ENCODE data around the gene SSRP1.

DNA sequence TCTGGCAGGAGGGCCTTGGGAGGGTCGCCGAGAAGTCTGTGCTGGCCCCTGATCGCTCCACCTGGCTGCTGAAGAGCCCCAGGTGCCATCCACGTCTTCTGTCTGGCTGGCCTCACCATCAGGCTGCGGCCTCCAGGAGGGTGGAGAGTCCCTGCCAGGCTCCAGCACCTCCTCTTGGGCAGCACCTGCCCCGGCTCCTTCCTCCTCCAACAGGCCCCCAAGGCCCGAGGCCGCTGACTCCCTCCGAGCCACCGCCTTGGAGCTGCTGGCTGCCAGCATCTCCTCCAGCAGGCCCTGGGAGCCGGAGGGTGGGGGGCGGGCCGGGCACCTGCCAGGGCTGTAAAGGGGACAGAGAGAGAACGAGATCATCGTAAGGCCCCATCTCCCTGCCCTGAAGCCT is 33.2 kb downstream of the SSRP1 start:
- no peak for TF ChIP-seq EZH2 (IDR thresholded peaks at IDR 0.05)
- no peak for TF ChIP-seq POLR2AphosphoS5 (IDR thresholded peaks at IDR 0.05; ENCODE audit: borderline replicate concordance, low read depth, low read length)

Measured in SK-N-MC (cell line).